Urinary bladder (tissue), 4 donors: Measurements from ENCODE around the gene ACTA2. TPM values are rescaled to one million over a fixed set of nuclear protein-coding genes. Genes with fewer than 3 reads are reported as not detected.

Experiments
- DNase-seq: peaks from one replicate; pipeline ENCODE4 v3.0.0-alpha.2; 2015; ENCODE audit errors: extremely low spot score
- H3K27ac ChIP-seq: one replicate; pipeline ENCODE4 v1.5.1; 2013; ENCODE audit warnings: low read depth, mild to moderate bottlenecking, moderate library complexity
- H3K36me3 ChIP-seq: one replicate; pipeline ENCODE4 v1.6.1; 2013; ENCODE audit warnings: mild to moderate bottlenecking, moderate library complexity; ENCODE audit not compliant: insufficient read depth
- H3K4me1 ChIP-seq: one replicate; pipeline ENCODE4 v1.6.1; 2013; ENCODE audit warnings: mild to moderate bottlenecking, moderate library complexity; ENCODE audit not compliant: insufficient read depth
- H3K4me3 ChIP-seq: one replicate; pipeline ENCODE4 v1.5.1; 2013; ENCODE audit warnings: low read depth, low read length
- WGBS: extraction: QIAGEN DNeasy Blood & Tissue Kit; methylation state at CpG from one replicate; pipeline ENCODE4 v1.1.7; 2013; 5-methylcytosine and 5-hydroxymethylcytosine counted together
- polyA plus RNA-seq: library from polyadenylated mRNA; stranded (reverse); fragments of 200-250 nt; gene quantifications from one replicate; pipeline ENCODE4 v1.2.3, GENCODE V29; 2013
- total RNA-seq: library from RNA; depleted of rRNA; stranded (reverse); fragments of >200 nt; gene quantifications from one replicate; pipeline ENCODE4 v1.2.3, GENCODE V29; 2014
- donor health status: healthy with polysubstance abuse.
- donor health status: healthy.

ACTA2 gene
- total and polyA plus RNA-seq, 2 donors: 3,971 to 6,755 TPM

GRCh38 chr10:88916986-88917385, 35.6 kb downstream of the ACTA2 start:
- H3K36me3 ChIP-seq: peaks cover 2% of the 10 kb centered on the region
- no peaks in the 10 kb centered on the region for H3K4me1 ChIP-seq
- no peak overlapping the region for H3K4me3 ChIP-seq
- 86% methylated on average over 3 of the region's 3 CpGs for WGBS
- DNase-seq: no peak
- no peak overlapping the region for H3K27ac ChIP-seq

- no peak overlapping the region for H3K4me3 ChIP-seq
- peaks cover 2% of the 10 kb centered on the region for H3K36me3 ChIP-seq
- H3K27ac ChIP-seq: no peak overlapping the region
- no peak for DNase-seq
- no peaks in the 10 kb centered on the region for H3K4me1 ChIP-seq
These were observed 36.3 kb downstream of the ACTA2 start for GRCh38 chr10:88916231-88916630.

GRCh38 chr10:88915781-88916180, 36.8 kb downstream of the ACTA2 start:
- H3K4me3 ChIP-seq: no peak overlapping the region
- H3K36me3 ChIP-seq: peaks cover 2% of the 10 kb centered on the region
- WGBS: 72% methylated on average over 2 of the region's 2 CpGs
- H3K27ac ChIP-seq: no peak overlapping the region
- no peak for DNase-seq
- no peaks in the 10 kb centered on the region for H3K4me1 ChIP-seq

- Histone ChIP-seq H3K36me3 (peaks cover 2% of the 10 kb centered on the region), H3K27ac (no peak overlapping the region), H3K4me3 (no peak overlapping the region), H3K4me1 (no peaks in the 10 kb centered on the region)
- WGBS: 41% methylated on average over 5 of the region's 5 CpGs
- DNase-seq: no peak
These were observed 38.8 kb downstream of the ACTA2 start for GRCh38 chr10:88913788-88914187.

GRCh38 chr10:88913127-88913526, 39.4 kb downstream of the ACTA2 start:
- H3K27ac ChIP-seq: no peak overlapping the region
- WGBS: 71% methylated on average over 9 of the region's 9 CpGs
- peaks cover 2% of the 10 kb centered on the region for H3K36me3 ChIP-seq
- no peaks in the 10 kb centered on the region for H3K4me1 ChIP-seq
- H3K4me3 ChIP-seq: no peak overlapping the region
- DNase-seq: no peak

GRCh38 chr10:88911851-88912250, 40.7 kb downstream of the ACTA2 start:
- WGBS: 97% methylated on average over 3 of the region's 3 CpGs
- peaks cover 2% of the 10 kb centered on the region for H3K36me3 ChIP-seq
- DNase-seq: no peak
- no peak overlapping the region for H3K27ac ChIP-seq
- no peaks in the 10 kb centered on the region for H3K4me1 ChIP-seq
- no peak overlapping the region for H3K4me3 ChIP-seq

GRCh38 chr10:88911116-88911515, 41.5 kb downstream of the ACTA2 start:
- Histone ChIP-seq H3K36me3 (peaks cover 2% of the 10 kb centered on the region), H3K27ac (no peak overlapping the region), H3K4me1 (no peaks in the 10 kb centered on the region), H3K4me3 (no peak overlapping the region)
- DNase-seq: no peak
- 93% methylated on average over 1 of the region's 1 CpG for WGBS

GRCh38 chr10:88908194-88908593, 44.4 kb downstream of the ACTA2 start:
- no peak for DNase-seq
- H3K4me1 ChIP-seq: no peaks in the 10 kb centered on the region
- 80% methylated on average over 4 of the region's 4 CpGs for WGBS

GRCh38 chr10:88906921-88907320, 45.7 kb downstream of the ACTA2 start:
- Histone ChIP-seq H3K4me1 (no peaks in the 10 kb centered on the region), H3K27ac (no peak overlapping the region), H3K36me3 (no peaks in the 10 kb centered on the region), H3K4me3 (no peak overlapping the region)
- no peak for DNase-seq
- WGBS: 59% methylated on average over 1 of the region's 1 CpG

More at GRCh38 chr10:88908194-88908593, 44.4 kb downstream of the ACTA2 start:
- no peaks in the 10 kb centered on the region for H3K36me3 ChIP-seq
- no peak overlapping the region for H3K27ac ChIP-seq
- no peak overlapping the region for H3K4me3 ChIP-seq

- no peak overlapping the region for H3K4me3 ChIP-seq
- no peak for DNase-seq
- no peak overlapping the region for H3K27ac ChIP-seq
- WGBS: 82% methylated on average over 3 of the region's 3 CpGs
- H3K4me1 ChIP-seq: no peaks in the 10 kb centered on the region
- no peaks in the 10 kb centered on the region for H3K36me3 ChIP-seq
These were observed 48.9 kb downstream of the ACTA2 start for GRCh38 chr10:88903715-88904114.

GRCh38 chr10:88901984-88902789, 50.4 kb downstream of the ACTA2 start:
- H3K27ac ChIP-seq: no peak overlapping the region
- H3K4me1 ChIP-seq: no peaks in the 10 kb centered on the region
- no peaks in the 10 kb centered on the region for H3K36me3 ChIP-seq
- H3K4me3 ChIP-seq: no peak overlapping the region
- WGBS: 91% methylated on average over 11 of the region's 11 CpGs
- DNase-seq: no peak

GRCh38 chr10:88901206-88901983, 51.2 kb downstream of the ACTA2 start:
- no peak overlapping the region for H3K27ac ChIP-seq
- peaks cover 2% of the 10 kb centered on the region for H3K4me1 ChIP-seq
- H3K36me3 ChIP-seq: no peaks in the 10 kb centered on the region
- DNase-seq: no peak
- WGBS: 87% methylated on average over 1 of the region's 1 CpG
- no peak overlapping the region for H3K4me3 ChIP-seq

- 59% methylated on average over 2 of the region's 2 CpGs for WGBS
- Histone ChIP-seq H3K4me3 (no peak overlapping the region), H3K27ac (no peak overlapping the region), H3K4me1 (peaks cover 3% of the 10 kb centered on the region), H3K36me3 (no peaks in the 10 kb centered on the region)
- DNase-seq: no peak
These were observed 52.7 kb downstream of the ACTA2 start for GRCh38 chr10:88899886-88900285.

- Histone ChIP-seq H3K4me1 (peaks cover 3% of the 10 kb centered on the region), H3K27ac (no peak overlapping the region), H3K4me3 (no peak overlapping the region), H3K36me3 (no peaks in the 10 kb centered on the region)
- DNase-seq: no peak
- 91% methylated on average over 3 of the region's 3 CpGs for WGBS
These were observed 53.8 kb downstream of the ACTA2 start for GRCh38 chr10:88898727-88899126.
